HL-60 (cell line): ENCODE data around the gene COL4A2.

Experiments
- CTCF ChIP-seq: IDR thresholded peaks from one replicate; pipeline ENCODE4 v1.5.1; 2011; ENCODE audit warnings: low read length, control low read depth, inconsistent platforms; ENCODE audit not compliant: insufficient read depth
- POLR2AphosphoS5 ChIP-seq: IDR thresholded peaks from 2 replicates; pipeline ENCODE4 v1.6.1; 2012; ENCODE audit warnings: low read depth

GRCh38 chr13:110274687-110275086, 32.4 kb upstream of the COL4A2 start:
- TF ChIP-seq CTCF = peak; percentile 2
- TF ChIP-seq POLR2AphosphoS5 = no peak
